Caco-2 (cell line): ENCODE data around the gene HAUS6. TPM values are rescaled to one million over a fixed set of nuclear protein-coding genes. Genes with fewer than 3 reads are reported as not detected.

Experiments
- BruUV-seq: library from RNA; stranded (reverse); fragments of 400-500 nt; replicated peaks from 2 replicates; lab custom pipeline; 2021; lab: Mats Ljungman, UMichigan
- CTCF ChIA-PET: fragments of 300-600 bp; sonication (Branson Sonifier 250); formaldehyde crosslinking; loops from one replicate; lab custom pipeline; 2022; ENCODE audit warnings: antibody characterized with exemption; lab: Charles Lee
- POLR2A ChIA-PET: fragments of 300-600 bp; sonication (Branson Sonifier 250); formaldehyde crosslinking; loops from one replicate; lab custom pipeline; 2022; ENCODE audit warnings: antibody characterized with exemption; lab: Charles Lee
- DNase-seq, 2 experiments: peaks; one replicate each; pipeline versions ENCODE4 v3.0.0 to v3.0.0-alpha.2; 2020 to 2022
- H3K27me3 ChIP-seq: replicated peaks from 2 replicates; pipeline ENCODE4 v1.6.0; 2011; ENCODE audit warnings: low read length; ENCODE audit not compliant: control insufficient read depth, insufficient read depth
- H3K36me3 ChIP-seq: 2 replicates; pipeline ENCODE4 v1.5.1; 2011; ENCODE audit warnings: low read length; ENCODE audit not compliant: control insufficient read depth, insufficient read depth
- H3K4me1 ChIP-seq: fragments of 250-450 bp; sonication (Bioruptor Pico); 2 replicates; pipeline ENCODE4 v1.5.1; 2020; ENCODE audit warnings: mild to moderate bottlenecking
- H3K4me3 ChIP-seq: 2 replicates; pipeline ENCODE4 v1.5.1; 2011; ENCODE audit warnings: low read depth, mild to moderate bottlenecking, control low read depth, low read length
- H3K9me3 ChIP-seq: fragments of 250-450 bp; sonication (Bioruptor Pico); 2 replicates; pipeline ENCODE4 v1.5.1; 2020; ENCODE audit warnings: mild to moderate bottlenecking, moderate library complexity
- H3K27ac Mint-ChIP-seq: one replicate; pipeline ENCODE4 v1.8.0; 2022; ENCODE audit warnings: mixed read lengths; ENCODE audit not compliant: unreplicated experiment
- H3K27me3 Mint-ChIP-seq: one replicate; pipeline ENCODE4 v1.8.0; 2022; ENCODE audit warnings: mixed read lengths; ENCODE audit not compliant: insufficient read depth, unreplicated experiment
- H3K36me3 Mint-ChIP-seq: one replicate; pipeline ENCODE4 v1.8.0; 2022; ENCODE audit warnings: mild to moderate bottlenecking, mixed read lengths; ENCODE audit not compliant: insufficient read depth, unreplicated experiment
- H3K4me1 Mint-ChIP-seq: one replicate; pipeline ENCODE4 v1.8.0; 2022; ENCODE audit warnings: low read depth, mixed read lengths; ENCODE audit not compliant: unreplicated experiment
- H3K4me3 Mint-ChIP-seq: one replicate; pipeline ENCODE4 v1.8.0; 2022; ENCODE audit warnings: mild to moderate bottlenecking, moderate library complexity, mixed read lengths; ENCODE audit not compliant: unreplicated experiment
- H3K9me3 Mint-ChIP-seq: one replicate; pipeline ENCODE4 v1.8.0; 2022; ENCODE audit warnings: mixed read lengths; ENCODE audit not compliant: unreplicated experiment
- intact Hi-C: fragments of 100-400 bp; cut with micrococcal nuclease; formaldehyde crosslinking; loops from one replicate; pipeline ENCODE4 v1.10.0; 2022; ENCODE audit not compliant: unreplicated experiment
- total RNA-seq: library from RNA; stranded (reverse); gene quantifications from 2 replicates; pipeline ENCODE4 v1.2.3, GENCODE V29; 2022
- TF ChIP-seq, protein P1 (sequence below), 2 experiments: fragments of 200-600 bp in 1 of 2; IDR thresholded peaks; 1 replicate in 1 of 2; 2 replicates in 1 of 2; pipeline versions ENCODE4 v1.5.1 to v1.8.0; 2011 to 2022; ENCODE audit warnings: antibody characterized with exemption in 1 of 2, control low read depth in 1 of 2, inconsistent platforms in 1 of 2, low read depth in 1 of 2, low read length in 1 of 2, mild to moderate bottlenecking in 1 of 2, moderate library complexity in 1 of 2; ENCODE audit not compliant: insufficient read depth in 1 of 2, severe bottlenecking in 1 of 2, unreplicated experiment in 1 of 2

Gene HAUS6
- total RNA-seq, 1 experiment from 2014 or later = 15.2 TPM

DNA sequence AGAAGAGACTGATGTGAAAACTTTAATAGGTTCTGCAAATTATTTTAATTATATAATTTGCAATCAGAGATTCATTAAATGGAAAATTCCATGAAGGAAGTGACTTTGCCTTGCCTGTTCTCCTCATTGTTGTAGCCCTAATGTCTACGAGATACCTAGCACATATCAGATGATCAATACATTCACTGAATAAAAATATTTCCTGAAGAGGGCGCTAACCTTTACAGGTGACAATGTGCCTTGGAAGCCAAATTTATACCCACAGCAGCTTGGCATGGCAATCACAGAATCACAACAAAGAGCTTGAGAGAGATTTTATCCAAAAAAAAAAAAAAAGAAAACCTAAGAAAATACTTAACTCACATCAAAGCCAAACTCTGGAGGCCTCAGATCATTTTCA lies 17.4 kb downstream of the HAUS6 start:
- intact Hi-C loops = loop anchor here (1.0 kb wide), 1 partner anchor 89 kb away; no protein-coding TSS in a partner anchor
- Mint-ChIP-seq H3K36me3 (peaks cover 39% of the 10 kb centered on the region), H3K27ac (no peak overlapping the region), H3K4me1 (no peaks in the 10 kb centered on the region), H3K27me3 (no peaks in the 10 kb centered on the region), H3K4me3 (no peak overlapping the region), H3K9me3 (no peaks in the 10 kb centered on the region)
- Histone ChIP-seq H3K9me3 (no peaks in the 10 kb centered on the region), H3K4me1 (no peaks in the 10 kb centered on the region), H3K27me3 (no peaks in the 10 kb centered on the region), H3K36me3 (no peaks in the 10 kb centered on the region; the same call in 1 of the 2 replicates), H3K4me3 (no peak overlapping the region)
- TF ChIP-seq, protein P1, sequence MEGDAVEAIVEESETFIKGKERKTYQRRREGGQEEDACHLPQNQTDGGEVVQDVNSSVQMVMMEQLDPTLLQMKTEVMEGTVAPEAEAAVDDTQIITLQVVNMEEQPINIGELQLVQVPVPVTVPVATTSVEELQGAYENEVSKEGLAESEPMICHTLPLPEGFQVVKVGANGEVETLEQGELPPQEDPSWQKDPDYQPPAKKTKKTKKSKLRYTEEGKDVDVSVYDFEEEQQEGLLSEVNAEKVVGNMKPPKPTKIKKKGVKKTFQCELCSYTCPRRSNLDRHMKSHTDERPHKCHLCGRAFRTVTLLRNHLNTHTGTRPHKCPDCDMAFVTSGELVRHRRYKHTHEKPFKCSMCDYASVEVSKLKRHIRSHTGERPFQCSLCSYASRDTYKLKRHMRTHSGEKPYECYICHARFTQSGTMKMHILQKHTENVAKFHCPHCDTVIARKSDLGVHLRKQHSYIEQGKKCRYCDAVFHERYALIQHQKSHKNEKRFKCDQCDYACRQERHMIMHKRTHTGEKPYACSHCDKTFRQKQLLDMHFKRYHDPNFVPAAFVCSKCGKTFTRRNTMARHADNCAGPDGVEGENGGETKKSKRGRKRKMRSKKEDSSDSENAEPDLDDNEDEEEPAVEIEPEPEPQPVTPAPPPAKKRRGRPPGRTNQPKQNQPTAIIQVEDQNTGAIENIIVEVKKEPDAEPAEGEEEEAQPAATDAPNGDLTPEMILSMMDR (IDR thresholded peaks at IDR 0.05; ENCODE audit: insufficient read depth in 1 of 2, low read depth in 1 of 2, low read length in 1 of 2, severe bottlenecking in 1 of 2, unreplicated experiment in 1 of 2) = peak in 1 of 2 experiments; percentile 39
- peak in 1 of 2 experiments; percentile 13 for DNase-seq
- CTCF ChIA-PET = interaction anchor here (0.6 to 1.0 kb wide), 3 partner anchors 70 to 312 kb away, joined by 3 to 5 read pairs (median 4); no protein-coding TSS in a partner anchor
- POLR2A ChIA-PET = interaction anchor here (0.9 kb wide), 1 partner anchor 88 kb away, joined by 4 read pairs; no protein-coding TSS in a partner anchor
- no TSS peak for BruUV-seq

DNA sequence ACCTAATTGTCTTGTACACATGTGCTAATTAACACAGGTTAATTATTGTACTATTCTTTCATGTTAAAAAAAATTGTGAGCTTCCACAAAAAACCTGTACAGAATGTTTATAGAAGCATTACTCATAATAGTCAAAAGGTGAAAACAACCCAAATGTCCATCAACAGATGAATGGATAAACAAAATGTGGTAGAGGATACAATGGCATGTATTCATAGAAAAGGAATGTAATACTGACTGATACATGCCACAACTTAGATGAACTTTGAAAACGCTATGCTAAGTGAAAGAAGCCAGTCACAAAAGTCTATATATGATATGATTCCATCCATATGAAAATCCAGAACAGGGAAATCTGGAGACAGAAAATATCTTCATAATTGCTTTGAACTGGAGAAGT lies 27.9 kb downstream of the HAUS6 start:
- POLR2A ChIA-PET = no interaction called here
- H3K36me3 ChIP-seq = no peaks in the 10 kb centered on the region
- DNase-seq = no peak
- no peaks in the 10 kb centered on the region for H3K9me3 ChIP-seq
- intact Hi-C loops = no loop called here
- no peaks in the 10 kb centered on the region for H3K27me3 ChIP-seq
- no peak overlapping the region for H3K4me3 ChIP-seq
- CTCF ChIA-PET = no interaction called here
- no TSS peak for BruUV-seq
- H3K9me3 Mint-ChIP-seq = no peaks in the 10 kb centered on the region
- no peaks in the 10 kb centered on the region for H3K27me3 Mint-ChIP-seq
- H3K27ac Mint-ChIP-seq = no peak overlapping the region
- H3K36me3 Mint-ChIP-seq = peaks cover 49% of the 10 kb centered on the region
- TF ChIP-seq, protein P1 (IDR thresholded peaks at IDR 0.05; ENCODE audit: insufficient read depth in 1 of 2, low read depth in 1 of 2, low read length in 1 of 2, severe bottlenecking in 1 of 2, unreplicated experiment in 1 of 2) = no peak
- no peaks in the 10 kb centered on the region for H3K4me1 Mint-ChIP-seq
- H3K4me3 Mint-ChIP-seq = no peak overlapping the region
- no peaks in the 10 kb centered on the region for H3K4me1 ChIP-seq

DNA sequence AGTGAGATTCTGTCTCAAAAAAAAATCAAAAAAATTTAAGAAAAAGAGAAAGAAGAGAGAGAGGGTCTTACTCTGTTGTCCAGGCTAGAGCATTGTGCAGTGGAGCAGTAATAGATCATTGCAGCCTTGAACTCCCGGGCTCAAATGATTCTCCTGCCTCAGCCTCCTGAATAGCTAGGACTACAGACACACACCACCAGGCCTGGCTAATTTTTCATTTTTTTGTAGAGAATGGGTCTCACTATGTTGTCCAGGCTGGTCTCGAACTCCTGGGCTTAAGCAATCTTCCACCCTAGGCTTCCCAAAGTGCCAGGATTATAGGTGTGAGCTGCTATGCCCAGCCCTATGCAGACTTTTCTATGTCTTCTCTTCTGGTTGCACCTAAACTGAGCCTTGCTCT lies 28.5 kb downstream of the HAUS6 start:
- ChIA-PET POLR2A (no interaction called here), CTCF (interaction anchor here (0.7 kb wide), 1 partner anchor 574 kb away, joined by 3 read pairs; no protein-coding TSS in a partner anchor)
- Histone ChIP-seq H3K4me3 (no peak overlapping the region), H3K4me1 (no peaks in the 10 kb centered on the region), H3K27me3 (no peaks in the 10 kb centered on the region), H3K36me3 (no peaks in the 10 kb centered on the region), H3K9me3 (no peaks in the 10 kb centered on the region)
- intact Hi-C loops = no loop called here
- H3K9me3 Mint-ChIP-seq = no peaks in the 10 kb centered on the region
- no TSS peak for BruUV-seq
- H3K4me3 Mint-ChIP-seq = no peak overlapping the region
- no peak for DNase-seq
- H3K36me3 Mint-ChIP-seq = peaks cover 52% of the 10 kb centered on the region
- TF ChIP-seq, protein P1 (IDR thresholded peaks at IDR 0.05; ENCODE audit: insufficient read depth in 1 of 2, low read depth in 1 of 2, low read length in 1 of 2, severe bottlenecking in 1 of 2, unreplicated experiment in 1 of 2) = no peak
- no peaks in the 10 kb centered on the region for H3K27me3 Mint-ChIP-seq
- H3K4me1 Mint-ChIP-seq = no peaks in the 10 kb centered on the region
- no peak overlapping the region for H3K27ac Mint-ChIP-seq
